Measurements from ENCODE around the gene AHRR. TPM values are rescaled to one million over a fixed set of nuclear protein-coding genes. Genes with fewer than 3 reads are reported as not detected.
"Not testable (repeated sequence)": the region's sequence is repeated elsewhere in the genome, so short reads cannot be mapped to it uniquely, and the experiment has no call there.

AHRR gene
- total RNA-seq, 1 experiment from 2014 or later: 1.3 TPM

DNA sequence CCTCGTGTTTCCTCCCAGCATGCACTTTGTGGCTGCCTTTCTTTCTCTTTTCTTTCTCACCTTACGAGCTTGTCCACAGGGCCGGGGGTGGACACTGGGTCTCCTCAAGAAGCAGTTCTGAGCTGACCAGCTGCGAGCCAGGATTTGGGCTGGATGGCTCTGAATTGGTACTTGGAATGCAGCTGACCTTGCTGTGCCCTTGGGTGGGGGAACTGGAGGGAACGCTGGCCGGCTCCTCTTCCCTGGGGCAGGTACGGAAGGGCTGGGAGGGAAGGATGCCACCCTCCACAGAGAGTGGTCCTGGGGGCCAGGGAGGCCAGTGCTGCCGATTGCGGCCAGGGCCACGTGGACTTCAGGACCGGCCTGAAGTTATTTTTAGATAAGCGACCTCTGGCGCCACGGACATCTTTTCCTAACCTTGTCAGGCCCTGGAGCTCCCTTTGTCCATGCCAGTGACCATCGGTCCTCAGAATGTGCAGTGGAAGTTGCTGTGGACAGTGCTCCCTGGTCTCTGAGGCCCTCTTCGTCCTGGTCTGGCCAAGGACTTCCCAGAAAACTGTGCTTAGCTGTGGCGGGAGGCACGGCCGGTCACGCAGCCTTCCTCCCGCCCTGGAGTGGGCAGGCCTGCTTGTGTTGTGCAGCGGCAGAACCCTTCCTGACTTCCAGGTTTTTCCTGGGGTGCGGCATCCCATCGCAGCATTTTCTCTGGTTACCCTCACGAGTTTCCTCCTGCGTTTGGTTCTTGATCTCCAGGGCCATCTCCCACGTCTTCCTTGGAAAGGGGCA lies 13.5 kb upstream of the AHRR start:
- no peak for DNase-seq
- H3K36me3 Mint-ChIP-seq (ENCODE audit: insufficient read depth, unreplicated experiment): peaks cover 35% of the 10 kb centered on the region
- CTCF ChIA-PET: interaction anchor here (0.8 to 1.7 kb wide), 2 partner anchors 13 to 30 kb away, joined by 3 read pairs; partner anchors contain the start of gene AHRR
- TF ChIP-seq, protein P1, sequence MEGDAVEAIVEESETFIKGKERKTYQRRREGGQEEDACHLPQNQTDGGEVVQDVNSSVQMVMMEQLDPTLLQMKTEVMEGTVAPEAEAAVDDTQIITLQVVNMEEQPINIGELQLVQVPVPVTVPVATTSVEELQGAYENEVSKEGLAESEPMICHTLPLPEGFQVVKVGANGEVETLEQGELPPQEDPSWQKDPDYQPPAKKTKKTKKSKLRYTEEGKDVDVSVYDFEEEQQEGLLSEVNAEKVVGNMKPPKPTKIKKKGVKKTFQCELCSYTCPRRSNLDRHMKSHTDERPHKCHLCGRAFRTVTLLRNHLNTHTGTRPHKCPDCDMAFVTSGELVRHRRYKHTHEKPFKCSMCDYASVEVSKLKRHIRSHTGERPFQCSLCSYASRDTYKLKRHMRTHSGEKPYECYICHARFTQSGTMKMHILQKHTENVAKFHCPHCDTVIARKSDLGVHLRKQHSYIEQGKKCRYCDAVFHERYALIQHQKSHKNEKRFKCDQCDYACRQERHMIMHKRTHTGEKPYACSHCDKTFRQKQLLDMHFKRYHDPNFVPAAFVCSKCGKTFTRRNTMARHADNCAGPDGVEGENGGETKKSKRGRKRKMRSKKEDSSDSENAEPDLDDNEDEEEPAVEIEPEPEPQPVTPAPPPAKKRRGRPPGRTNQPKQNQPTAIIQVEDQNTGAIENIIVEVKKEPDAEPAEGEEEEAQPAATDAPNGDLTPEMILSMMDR (IDR thresholded peaks at IDR 0.05; ENCODE audit: unreplicated experiment): no peak
- intact Hi-C loops (cut with micrococcal nuclease; ENCODE audit: unreplicated experiment): no loop called here
- BruUV-seq (replicated peaks): no TSS peak
- peaks cover 15% of the 10 kb centered on the region for H3K4me1 Mint-ChIP-seq (ENCODE audit: low read depth, unreplicated experiment)
- H3K9me3 Mint-ChIP-seq (ENCODE audit: low read depth, unreplicated experiment): no peaks in the 10 kb centered on the region
- H3K4me3 Mint-ChIP-seq (ENCODE audit: low read depth, unreplicated experiment): no peak overlapping the region
- no peaks in the 10 kb centered on the region for H3K27me3 Mint-ChIP-seq (ENCODE audit: unreplicated experiment)
- no peak overlapping the region for H3K27ac Mint-ChIP-seq (ENCODE audit: unreplicated experiment)

DNA sequence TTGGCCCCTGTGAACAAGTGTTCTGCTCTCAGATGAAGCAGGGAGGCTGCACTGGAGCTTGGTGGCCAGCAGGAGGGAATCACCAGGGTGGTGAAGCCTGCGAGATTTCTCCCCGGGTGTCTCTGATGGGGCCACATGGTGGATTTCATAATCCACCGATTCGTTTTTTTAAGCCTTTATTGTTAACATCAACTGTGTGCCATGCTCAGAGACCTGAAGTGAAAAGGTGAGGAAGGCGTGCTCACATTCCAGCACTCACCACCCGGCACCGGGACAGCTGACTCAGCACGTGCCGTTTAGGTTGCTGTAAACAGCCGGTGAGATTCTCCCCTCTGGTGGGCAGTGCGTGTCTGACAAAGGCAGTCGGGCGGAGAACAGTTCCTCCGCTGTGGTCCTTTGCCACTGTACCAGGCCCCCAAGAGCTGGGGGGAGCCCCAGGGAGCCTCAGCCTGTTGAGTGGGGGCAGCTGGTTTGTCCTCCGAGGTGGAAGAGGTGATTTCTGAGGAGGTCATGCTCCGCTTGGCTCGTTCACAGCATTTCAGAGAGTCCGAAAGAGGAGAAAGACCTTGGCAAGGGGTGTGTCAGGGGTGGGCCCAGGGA lies 12.7 kb upstream of the AHRR start:
- Mint-ChIP-seq H3K9me3 (ENCODE audit: low read depth, unreplicated experiment) (no peaks in the 10 kb centered on the region), H3K27me3 (ENCODE audit: unreplicated experiment) (no peaks in the 10 kb centered on the region), H3K4me3 (ENCODE audit: low read depth, unreplicated experiment) (no peak overlapping the region), H3K27ac (ENCODE audit: unreplicated experiment) (no peak overlapping the region), H3K36me3 (ENCODE audit: insufficient read depth, unreplicated experiment) (peaks cover 35% of the 10 kb centered on the region), H3K4me1 (ENCODE audit: low read depth, unreplicated experiment) (peaks cover 15% of the 10 kb centered on the region)
- peak; percentile 72 for DNase-seq
- no TSS peak for BruUV-seq (replicated peaks)
- TF ChIP-seq, protein P1 (IDR thresholded peaks at IDR 0.05; ENCODE audit: unreplicated experiment): peak; percentile 15
- intact Hi-C loops (cut with micrococcal nuclease; ENCODE audit: unreplicated experiment): no loop called here
- CTCF ChIA-PET: interaction anchor here (0.8 to 1.7 kb wide), 2 partner anchors 13 to 29 kb away, joined by 3 read pairs; partner anchors contain the start of gene AHRR

DNA sequence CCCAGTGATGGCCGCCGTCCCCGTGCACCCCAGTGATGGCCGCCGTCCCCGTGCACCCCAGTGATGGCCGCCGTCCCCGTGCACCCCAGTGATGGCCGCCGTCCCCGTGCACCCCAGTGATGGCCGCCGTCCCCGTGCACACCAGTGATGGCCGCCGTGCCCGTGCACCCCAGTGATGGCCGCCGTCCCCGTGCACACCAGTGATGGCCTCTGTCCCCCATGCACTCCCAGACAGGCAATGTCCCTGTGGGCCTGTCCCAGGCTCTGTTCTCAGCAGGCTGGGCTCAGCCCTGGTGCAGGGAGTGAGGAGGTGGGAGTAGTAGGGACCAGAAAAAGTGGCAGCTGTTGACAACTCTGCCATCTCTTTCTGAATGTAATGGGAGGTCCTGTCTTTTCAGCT lies 11.7 kb upstream of the AHRR start:
- H3K4me3 Mint-ChIP-seq (ENCODE audit: low read depth, unreplicated experiment); intact Hi-C loops (cut with micrococcal nuclease; ENCODE audit: unreplicated experiment); DNase-seq; H3K9me3 Mint-ChIP-seq (ENCODE audit: low read depth, unreplicated experiment); H3K27ac Mint-ChIP-seq (ENCODE audit: unreplicated experiment); H3K27me3 Mint-ChIP-seq (ENCODE audit: unreplicated experiment); BruUV-seq (replicated peaks); CTCF ChIA-PET: not testable (repeated sequence)
- peaks cover 35% of the 10 kb centered on the region for H3K36me3 Mint-ChIP-seq (ENCODE audit: insufficient read depth, unreplicated experiment)
- peaks cover 15% of the 10 kb centered on the region for H3K4me1 Mint-ChIP-seq (ENCODE audit: low read depth, unreplicated experiment)

DNA sequence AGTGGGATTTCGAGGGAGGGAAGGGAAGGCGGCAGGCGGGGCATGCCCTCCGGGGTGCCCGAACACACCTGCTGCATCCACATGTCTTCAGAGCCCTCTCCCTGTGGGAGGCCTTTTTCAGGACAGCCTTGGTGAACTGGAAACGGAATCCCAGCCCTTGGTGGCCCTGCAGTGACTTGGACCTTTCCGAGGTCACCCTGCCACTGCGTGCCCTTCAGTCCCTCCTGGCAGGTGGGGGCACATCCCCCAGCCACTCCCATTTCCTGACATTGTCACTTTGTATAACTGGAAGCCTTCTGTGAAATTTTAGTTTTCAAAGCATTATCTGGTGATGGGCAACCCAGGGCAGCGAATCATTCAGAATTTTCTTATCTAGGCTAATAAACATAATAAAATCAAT lies 11.0 kb upstream of the AHRR start:
- no peak for DNase-seq
- intact Hi-C loops (cut with micrococcal nuclease; ENCODE audit: unreplicated experiment): no loop called here
- Mint-ChIP-seq H3K9me3 (ENCODE audit: low read depth, unreplicated experiment) (no peaks in the 10 kb centered on the region), H3K4me3 (ENCODE audit: low read depth, unreplicated experiment) (no peak overlapping the region), H3K4me1 (ENCODE audit: low read depth, unreplicated experiment) (peaks cover 15% of the 10 kb centered on the region), H3K27ac (ENCODE audit: unreplicated experiment) (peak overlapping the region; percentile 27), H3K36me3 (ENCODE audit: insufficient read depth, unreplicated experiment) (peaks cover 40% of the 10 kb centered on the region), H3K27me3 (ENCODE audit: unreplicated experiment) (no peaks in the 10 kb centered on the region)
- CTCF ChIA-PET: no interaction called here
- TF ChIP-seq, protein P1 (IDR thresholded peaks at IDR 0.05; ENCODE audit: unreplicated experiment): no peak
- BruUV-seq (replicated peaks): no TSS peak

Measured in Calu3 (cell line).